DND-41 (cell line): ENCODE results near the gene TBC1D4.

Experiments used
- CTCF ChIP-seq: IDR thresholded peaks from 2 replicates; pipeline ENCODE4 v1.5.1; 2012; ENCODE audit warnings: borderline replicate concordance, low read length, moderate library complexity, mild to moderate bottlenecking; ENCODE audit not compliant: poor library complexity, severe bottlenecking; ENCODE audit errors: extremely low read depth
- EZH2 ChIP-seq: IDR thresholded peaks from 3 replicates; pipeline ENCODE4 v1.6.1; 2012; ENCODE audit warnings: borderline replicate concordance, low read depth, mild to moderate bottlenecking, moderate library complexity, low read length, inconsistent platforms; ENCODE audit not compliant: severe bottlenecking

DNA sequence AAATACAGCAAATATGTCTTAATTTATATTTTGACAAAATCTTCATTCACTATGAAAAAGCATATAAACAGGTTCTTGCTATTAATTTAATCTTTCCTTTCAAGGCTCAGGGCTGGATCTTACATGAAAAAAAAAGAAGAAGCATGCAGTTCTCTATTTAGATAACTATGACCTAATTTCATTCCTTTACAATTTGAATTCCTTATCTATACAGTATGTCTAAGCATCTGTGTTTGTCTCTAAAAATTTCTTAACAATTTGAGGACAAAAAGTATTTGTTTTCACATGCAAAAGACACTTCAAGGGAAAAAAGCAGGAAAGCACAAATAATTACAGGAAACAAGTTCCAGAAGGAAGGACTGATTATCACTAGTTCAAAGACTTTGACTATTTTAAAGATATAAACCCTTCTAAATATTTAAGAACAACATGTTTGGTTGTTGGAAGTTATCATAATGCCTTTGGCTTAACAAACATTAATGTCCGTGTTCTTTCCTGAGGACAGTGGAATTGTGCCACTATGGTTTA is 157.5 kb downstream of the TBC1D4 start:
- no peak for TF ChIP-seq CTCF
- TF ChIP-seq EZH2 = no peak
